Activated T-cell treated with anti-CD3 and anti-CD28 coated beads for 24 hours (primary cell): ENCODE measurements around the gene DEGS2.
A peak's percentile ranks its signal among the peaks of the same experiment; 100 is the strongest.

Source experiments
- DNase-seq: peaks from one replicate; pipeline ENCODE4 v3.0.0-alpha.2; 2020; ENCODE audit warnings: low read depth

Gene DEGS2

GRCh38 chr14:100114109-100114765 is 45.2 kb downstream of the DEGS2 start:
- DNase-seq = no peak

- no peak for DNase-seq
Observed at GRCh38 chr14:100111931-100112704, 47.3 kb downstream of the DEGS2 start.

GRCh38 chr14:100110816-100111215 is 48.6 kb downstream of the DEGS2 start:
- no peak for DNase-seq

GRCh38 chr14:100109594-100109955 is 49.9 kb downstream of the DEGS2 start:
- DNase-seq = no peak

- no peak for DNase-seq
Observed at GRCh38 chr14:100108840-100109593, 50.4 kb downstream of the DEGS2 start.

- peak; percentile 80 for DNase-seq
Observed at GRCh38 chr14:100108042-100108825, 51.2 kb downstream of the DEGS2 start.

GRCh38 chr14:100107236-100107635 is 52.2 kb downstream of the DEGS2 start:
- no peak for DNase-seq

GRCh38 chr14:100106250-100107112 is 53.0 kb downstream of the DEGS2 start:
- DNase-seq = peak; percentile 52

- DNase-seq = no peak
Observed at GRCh38 chr14:100105357-100106169, 53.9 kb downstream of the DEGS2 start.

- DNase-seq = no peak
Observed at GRCh38 chr14:100104523-100105300, 54.7 kb downstream of the DEGS2 start.

- DNase-seq = no peak
Observed at GRCh38 chr14:100104006-100104352, 55.5 kb downstream of the DEGS2 start.

- DNase-seq = no peak
Observed at GRCh38 chr14:100103250-100104005, 56.0 kb downstream of the DEGS2 start.

GRCh38 chr14:100102156-100102785 is 57.2 kb downstream of the DEGS2 start:
- DNase-seq = no peak

GRCh38 chr14:100100032-100100703 is 59.3 kb downstream of the DEGS2 start:
- no peak for DNase-seq

GRCh38 chr14:100098171-100098570 is 61.3 kb downstream of the DEGS2 start:
- DNase-seq = no peak

- DNase-seq = no peak
Observed at GRCh38 chr14:100096656-100097055, 62.8 kb downstream of the DEGS2 start.
